CD4-positive, alpha-beta T cell treated with Interleukin-6 at 100 ng/mL for 8 hours (primary cell): Measurements from ENCODE around the gene MALRD1.
"Not testable (repeated sequence)": the region's sequence is repeated elsewhere in the genome, so short reads cannot be mapped to it uniquely, and the experiment has no call there.

ENCODE experiments used
- DNase-seq: peaks from one replicate; pipeline ENCODE4 v3.0.0-alpha.2; 2020; ENCODE audit warnings: mixed read lengths, low spot score

The MALRD1 gene

GRCh38 chr10:19493917-19494316 lies 445.3 kb downstream of the MALRD1 start:
- no peak for DNase-seq

- DNase-seq = no peak
These were observed 448.4 kb downstream of the MALRD1 start for GRCh38 chr10:19497026-19497425.

GRCh38 chr10:19498393-19499290 lies 450.0 kb downstream of the MALRD1 start:
- DNase-seq = no peak

- DNase-seq = no peak
These were observed 450.7 kb downstream of the MALRD1 start for GRCh38 chr10:19499291-19499770.

- DNase-seq = no peak
These were observed 452.4 kb downstream of the MALRD1 start for GRCh38 chr10:19500959-19501358.

DNA sequence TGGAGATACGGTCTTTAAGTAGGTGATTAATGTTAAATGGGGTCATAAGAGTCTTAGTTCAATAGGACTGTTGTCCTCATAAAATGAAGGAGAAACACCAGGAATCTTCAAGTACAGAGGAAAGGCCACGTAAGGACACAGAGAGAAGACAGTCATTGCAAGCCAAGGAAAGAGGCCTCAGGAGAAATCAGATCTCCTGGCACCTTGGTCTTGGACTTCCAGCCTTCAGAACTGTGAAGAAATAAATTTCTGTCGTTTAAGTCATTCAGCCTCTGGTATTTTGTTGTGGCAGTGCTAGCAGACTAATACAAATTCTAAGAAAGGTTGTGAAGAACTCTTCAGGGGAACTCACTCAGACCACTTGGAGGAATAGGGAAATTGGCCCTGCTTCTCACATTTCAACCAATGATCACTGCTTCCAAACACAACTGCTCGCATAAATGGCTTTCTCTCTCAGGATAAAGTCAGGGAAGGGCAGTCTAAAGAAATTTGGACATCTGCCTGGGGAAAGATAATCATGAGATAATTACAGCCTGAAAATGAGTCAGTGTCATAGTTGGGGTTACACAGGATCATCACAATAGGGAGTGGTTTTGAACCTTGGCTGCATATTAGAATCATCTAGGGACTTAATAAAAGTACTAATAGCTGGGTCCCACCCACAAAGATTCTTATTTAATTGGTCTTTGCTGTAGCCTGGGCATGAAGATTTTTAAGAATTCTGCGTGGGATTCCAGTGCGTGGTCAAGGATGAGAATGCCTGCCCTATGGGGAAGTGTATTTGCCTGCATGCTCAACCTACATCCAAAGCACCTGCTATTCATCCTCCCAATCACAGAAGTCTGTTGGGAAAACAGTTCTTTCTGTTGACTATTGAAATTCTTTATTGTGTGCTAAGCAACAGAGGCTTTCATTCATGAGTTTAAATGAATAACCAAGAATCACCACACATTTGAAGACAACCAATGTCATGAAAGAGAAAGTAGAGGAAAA lies 457.0 kb downstream of the MALRD1 start:
- DNase-seq = no peak

- DNase-seq = not testable (repeated sequence)
These were observed 461.6 kb downstream of the MALRD1 start for GRCh38 chr10:19510005-19510732.

GRCh38 chr10:19518109-19518508 lies 469.5 kb downstream of the MALRD1 start:
- DNase-seq = no peak

DNA sequence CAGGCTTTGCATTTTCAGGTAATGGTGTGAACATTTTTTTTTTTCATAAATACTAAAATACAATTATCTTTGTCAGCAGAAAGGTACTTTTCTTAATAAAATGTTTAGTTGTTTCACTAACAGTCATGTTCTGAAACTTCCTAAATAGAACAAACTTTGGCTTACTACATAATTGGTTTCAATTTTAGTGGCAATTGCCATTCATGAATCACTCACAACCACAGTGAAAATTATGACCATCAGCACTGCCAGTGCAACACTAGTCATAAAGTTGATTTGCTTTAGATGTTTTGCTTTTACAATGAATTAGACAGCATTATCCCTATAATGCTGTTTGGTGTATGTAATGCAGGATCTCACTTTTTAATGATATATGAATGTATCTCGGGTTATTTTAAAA lies 470.0 kb downstream of the MALRD1 start:
- DNase-seq = no peak

GRCh38 chr10:19531324-19531723 lies 482.7 kb downstream of the MALRD1 start:
- DNase-seq = no peak

- DNase-seq = no peak
These were observed 483.8 kb downstream of the MALRD1 start for GRCh38 chr10:19532411-19532810.

DNA sequence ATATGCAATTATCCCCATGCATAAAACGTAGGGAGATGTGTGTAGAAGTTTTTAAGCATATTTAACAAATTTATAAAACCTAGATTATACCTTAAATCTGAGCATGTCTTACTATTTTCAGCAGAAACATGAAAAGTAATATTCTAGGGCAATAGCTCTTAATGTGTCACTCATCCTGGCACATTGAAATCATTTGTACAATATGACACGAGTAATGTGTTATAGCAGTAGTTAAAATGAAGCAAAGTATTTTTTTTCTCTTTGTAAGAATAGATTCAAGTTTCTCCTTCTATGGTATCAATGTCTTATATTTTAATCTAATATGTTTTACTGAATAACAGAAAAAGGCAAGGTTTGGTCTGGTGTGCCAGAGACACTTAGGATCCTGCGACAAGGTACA lies 492.7 kb downstream of the MALRD1 start:
- DNase-seq = no peak

GRCh38 chr10:19546224-19546623 lies 497.6 kb downstream of the MALRD1 start:
- DNase-seq = no peak

GRCh38 chr10:19549503-19549902 lies 500.9 kb downstream of the MALRD1 start:
- DNase-seq = no peak

DNA sequence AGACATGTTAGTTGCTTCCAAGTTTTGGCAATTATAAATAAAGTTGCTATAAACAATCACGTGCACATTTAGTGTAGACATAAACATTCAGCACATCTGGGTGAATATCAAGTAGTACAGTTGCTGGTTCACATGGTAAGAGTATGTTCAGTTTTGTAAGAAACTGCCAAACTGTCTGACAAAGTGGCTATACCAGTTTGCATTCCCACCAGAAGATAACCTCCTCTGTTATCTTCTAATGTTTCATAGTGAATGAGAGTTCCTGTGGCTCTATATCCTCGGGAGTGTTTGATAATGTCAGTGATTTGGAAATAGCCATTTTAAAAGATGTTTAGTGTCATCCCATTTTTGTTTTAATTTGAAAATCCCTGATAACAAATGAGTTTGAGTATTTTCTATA lies 508.1 kb downstream of the MALRD1 start:
- DNase-seq = no peak

DNA sequence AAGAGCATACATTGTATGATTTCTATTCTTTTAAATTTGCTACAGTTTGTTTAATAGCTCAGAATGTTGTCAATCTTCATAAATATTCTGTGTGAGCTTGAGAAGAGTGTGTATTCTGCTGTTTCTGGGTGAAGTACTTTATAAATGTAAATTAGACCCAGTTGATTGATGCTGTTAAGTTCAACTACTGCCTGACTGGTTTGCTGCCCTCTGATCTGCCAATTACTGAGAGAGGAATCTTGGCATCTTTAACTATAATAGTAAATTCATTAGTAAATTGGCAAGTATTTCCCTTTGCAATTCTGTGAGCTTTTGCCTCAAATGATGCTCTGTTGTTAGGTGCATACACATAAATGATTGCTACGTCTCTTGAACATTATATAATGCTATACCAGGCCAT lies 512.6 kb downstream of the MALRD1 start:
- no peak for DNase-seq

GRCh38 chr10:19563388-19564141 lies 515.0 kb downstream of the MALRD1 start:
- DNase-seq = no peak

- DNase-seq = no peak
These were observed 521.5 kb downstream of the MALRD1 start for GRCh38 chr10:19570120-19570519.

DNA sequence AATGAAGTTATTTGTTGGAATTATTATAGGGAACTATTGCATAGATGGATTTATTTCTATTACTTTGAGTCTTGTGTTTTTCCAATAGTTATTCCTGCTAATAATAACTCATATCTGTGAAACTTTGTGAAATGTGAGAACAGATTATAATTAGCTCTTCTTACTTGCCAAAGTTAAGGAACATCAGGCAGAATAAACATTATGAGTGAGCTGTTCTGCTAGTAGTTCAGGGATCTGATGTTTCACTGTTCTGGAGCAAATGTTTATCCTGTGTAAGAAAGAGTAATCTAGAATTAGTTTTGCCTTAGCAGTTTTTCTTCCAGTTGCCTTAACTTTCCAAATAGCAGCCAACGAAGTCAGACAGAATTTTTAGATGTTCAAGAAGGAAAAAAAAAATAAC lies 522.4 kb downstream of the MALRD1 start:
- no peak for DNase-seq

DNA sequence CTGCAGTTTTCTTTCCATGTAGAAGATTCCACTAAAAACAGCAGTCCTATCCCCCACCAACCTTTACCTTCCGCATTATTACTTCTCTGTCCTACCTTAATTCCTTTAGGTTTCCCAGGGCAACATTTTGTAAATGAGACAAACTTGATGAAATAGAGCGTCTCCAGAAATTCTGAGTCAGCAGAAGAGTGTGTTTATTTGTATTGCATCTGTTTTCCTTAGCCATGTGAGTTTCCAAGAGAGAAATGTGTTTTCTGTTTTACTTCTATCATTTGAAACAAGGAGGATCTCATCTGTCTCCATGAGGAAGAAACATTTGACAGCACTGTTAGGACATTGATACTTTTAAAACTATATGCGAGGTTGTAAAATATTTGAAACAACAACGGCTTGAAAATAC lies 523.5 kb downstream of the MALRD1 start:
- DNase-seq = no peak

DNA sequence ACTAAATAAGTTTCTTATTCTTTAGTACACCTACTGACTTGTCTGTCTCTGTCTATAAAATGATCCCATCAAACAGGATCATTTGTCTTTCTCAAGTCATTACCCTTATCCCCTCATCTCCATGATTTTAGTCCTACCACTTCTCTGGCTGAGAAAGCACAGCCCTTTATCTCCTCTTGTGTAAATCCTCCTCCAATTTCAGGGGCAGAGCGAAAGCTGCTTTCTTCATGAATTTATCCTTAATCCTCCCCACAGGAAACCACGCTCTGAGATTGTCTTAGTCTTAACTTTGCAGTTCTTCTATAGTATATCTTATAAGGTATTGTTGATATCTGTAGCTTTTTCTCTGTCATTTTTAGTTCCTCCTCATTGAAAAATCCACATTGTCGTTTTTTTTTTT lies 528.0 kb downstream of the MALRD1 start:
- no peak for DNase-seq
